ENCODE data around the gene CLSTN3.
"Not testable (repeated sequence)": the region's sequence is repeated elsewhere in the genome, so short reads cannot be mapped to it uniquely, and the experiment has no call there.

CLSTN3 gene

GRCh38 chr12:7099290-7099996 lies 30.7 kb upstream of the CLSTN3 start:
- peaks cover 41% of the 10 kb centered on the region for H3K36me3 Mint-ChIP-seq
- no peak for ATAC-seq
- H3K27ac Mint-ChIP-seq = no peak overlapping the region
- peaks cover 19% of the 10 kb centered on the region for H3K4me1 Mint-ChIP-seq
- no peak for DNase-seq (ENCODE audit: low spot score in 2 of 2)
- H3K9me3 Mint-ChIP-seq = no peaks in the 10 kb centered on the region
- no peak overlapping the region for H3K4me3 Mint-ChIP-seq

GRCh38 chr12:7100239-7100638 lies 29.9 kb upstream of the CLSTN3 start:
- DNase-seq (ENCODE audit: low spot score in 2 of 2) (no peak), ATAC-seq (no peak)
- H3K4me3 Mint-ChIP-seq = no peak overlapping the region
- peaks cover 43% of the 10 kb centered on the region for H3K36me3 Mint-ChIP-seq
- peak overlapping the region; percentile 40 for H3K27ac Mint-ChIP-seq
- peaks cover 19% of the 10 kb centered on the region for H3K4me1 Mint-ChIP-seq
- no peaks in the 10 kb centered on the region for H3K9me3 Mint-ChIP-seq

GRCh38 chr12:7101047-7101693 lies 29.0 kb upstream of the CLSTN3 start:
- Mint-ChIP-seq H3K9me3 (peaks cover 5% of the 10 kb centered on the region), H3K4me3 (no peak overlapping the region), H3K36me3 (peaks cover 43% of the 10 kb centered on the region), H3K4me1 (peaks cover 28% of the 10 kb centered on the region), H3K27ac (peak overlapping the region; percentile 40)
- ATAC-seq (no peak), DNase-seq (ENCODE audit: low spot score in 2 of 2) (no peak)

- H3K9me3 Mint-ChIP-seq = peaks cover 8% of the 10 kb centered on the region
- H3K4me1 Mint-ChIP-seq = peaks cover 33% of the 10 kb centered on the region
- DNase-seq (ENCODE audit: low spot score in 2 of 2) = no peak
- H3K36me3 Mint-ChIP-seq = peaks cover 46% of the 10 kb centered on the region
- peak overlapping the region; percentile 40 for H3K27ac Mint-ChIP-seq
- H3K4me3 Mint-ChIP-seq = no peak overlapping the region
- no peak for ATAC-seq
Measured at GRCh38 chr12:7101694-7102131, 28.5 kb upstream of the CLSTN3 start.

- peaks cover 47% of the 10 kb centered on the region for H3K36me3 Mint-ChIP-seq
- ATAC-seq = no peak
- peaks cover 36% of the 10 kb centered on the region for H3K4me1 Mint-ChIP-seq
- H3K27ac Mint-ChIP-seq = peak overlapping the region; percentile 76
- no peak for DNase-seq (ENCODE audit: low spot score in 2 of 2)
- H3K9me3 Mint-ChIP-seq = peaks cover 8% of the 10 kb centered on the region
- H3K4me3 Mint-ChIP-seq = no peak overlapping the region
Measured at GRCh38 chr12:7102582-7102981, 27.6 kb upstream of the CLSTN3 start.

- H3K4me1 Mint-ChIP-seq = peaks cover 43% of the 10 kb centered on the region
- no peak for DNase-seq (ENCODE audit: low spot score in 2 of 2)
- peak overlapping the region; percentile 76 for H3K27ac Mint-ChIP-seq
- no peak overlapping the region for H3K4me3 Mint-ChIP-seq
- peaks cover 8% of the 10 kb centered on the region for H3K9me3 Mint-ChIP-seq
- H3K36me3 Mint-ChIP-seq = peaks cover 43% of the 10 kb centered on the region
- ATAC-seq = no peak
Measured at GRCh38 chr12:7103837-7104584, 26.2 kb upstream of the CLSTN3 start.

- H3K4me1 Mint-ChIP-seq = peaks cover 60% of the 10 kb centered on the region
- DNase-seq (ENCODE audit: low spot score in 2 of 2) (no peak), ATAC-seq (no peak)
- no peak overlapping the region for H3K27ac Mint-ChIP-seq
- H3K4me3 Mint-ChIP-seq = no peak overlapping the region
- H3K36me3 Mint-ChIP-seq = peaks cover 35% of the 10 kb centered on the region
- peaks cover 8% of the 10 kb centered on the region for H3K9me3 Mint-ChIP-seq
Measured at GRCh38 chr12:7106082-7106481, 24.1 kb upstream of the CLSTN3 start.

- Mint-ChIP-seq H3K36me3 (peaks cover 28% of the 10 kb centered on the region), H3K4me1 (peaks cover 60% of the 10 kb centered on the region)
Measured at GRCh38 chr12:7107181-7107580, 23.0 kb upstream of the CLSTN3 start.

GRCh38 chr12:7107636-7108002 lies 22.6 kb upstream of the CLSTN3 start:
- peaks cover 8% of the 10 kb centered on the region for H3K9me3 Mint-ChIP-seq
- H3K4me1 Mint-ChIP-seq = peaks cover 56% of the 10 kb centered on the region
- peak overlapping the region; percentile 97 for H3K27ac Mint-ChIP-seq
- peak overlapping the region; percentile 98 for H3K4me3 Mint-ChIP-seq
- H3K36me3 Mint-ChIP-seq = peaks cover 28% of the 10 kb centered on the region
- ATAC-seq (no peak), DNase-seq (ENCODE audit: low spot score in 2 of 2) (no peak)

More at GRCh38 chr12:7107181-7107580, 23.0 kb upstream of the CLSTN3 start:
- not testable (repeated sequence) for DNase-seq (ENCODE audit: low spot score in 2 of 2); H3K9me3 Mint-ChIP-seq; H3K27ac Mint-ChIP-seq; ATAC-seq
- H3K4me3 Mint-ChIP-seq = peak overlapping the region; percentile 98

GRCh38 chr12:7108003-7108795 lies 22.0 kb upstream of the CLSTN3 start:
- Mint-ChIP-seq H3K36me3 (peaks cover 28% of the 10 kb centered on the region), H3K27ac (peak overlapping the region; percentile 97), H3K4me3 (peak overlapping the region; percentile 98), H3K9me3 (peaks cover 8% of the 10 kb centered on the region), H3K4me1 (peaks cover 51% of the 10 kb centered on the region)
- peak; percentile 97 for ATAC-seq
- peak; percentile 61 to 89 for DNase-seq (ENCODE audit: low spot score in 2 of 2)

- Mint-ChIP-seq H3K27ac (peak within 1 kb of the TSS; percentile 97), H3K4me1 (peaks cover 50% of the 10 kb centered on the region), H3K9me3 (peaks cover 8% of the 10 kb centered on the region), H3K4me3 (peak within 1 kb of the TSS; percentile 98), H3K36me3 (peaks cover 36% of the 10 kb centered on the region)
- ATAC-seq (peak; percentile 48), DNase-seq (ENCODE audit: low spot score in 2 of 2) (peak; percentile 90 to 94)
Measured at GRCh38 chr12:7108796-7109571, 21.2 kb upstream of the CLSTN3 start, which contains the start of gene C1RL. Gene C1RL, minus strand, starts transcription at chr12:7109214. Its CDS starts 34 bp downstream, at chr12:7109180.

- peaks cover 40% of the 10 kb centered on the region for H3K36me3 Mint-ChIP-seq
- H3K4me1 Mint-ChIP-seq = peaks cover 51% of the 10 kb centered on the region
Measured at GRCh38 chr12:7109572-7109920, 20.6 kb upstream of the CLSTN3 start.

GRCh38 chr12:7110661-7111060 lies 19.5 kb upstream of the CLSTN3 start:
- ATAC-seq (no peak), DNase-seq (ENCODE audit: low spot score in 2 of 2) (no peak)
- H3K4me1 Mint-ChIP-seq = peaks cover 48% of the 10 kb centered on the region
- H3K9me3 Mint-ChIP-seq = peaks cover 6% of the 10 kb centered on the region
- H3K27ac Mint-ChIP-seq = no peak overlapping the region
- peaks cover 42% of the 10 kb centered on the region for H3K36me3 Mint-ChIP-seq
- no peak overlapping the region for H3K4me3 Mint-ChIP-seq

More at GRCh38 chr12:7109572-7109920, 20.6 kb upstream of the CLSTN3 start:
- ATAC-seq (no peak), DNase-seq (ENCODE audit: low spot score in 2 of 2) (no peak)
- Mint-ChIP-seq H3K4me3 (peak overlapping the region; percentile 98), H3K9me3 (peaks cover 8% of the 10 kb centered on the region), H3K27ac (peak overlapping the region; percentile 97)

GRCh38 chr12:7112041-7112440 lies 18.1 kb upstream of the CLSTN3 start:
- Mint-ChIP-seq H3K36me3 (peaks cover 44% of the 10 kb centered on the region), H3K4me1 (peaks cover 36% of the 10 kb centered on the region), H3K9me3 (no peaks in the 10 kb centered on the region), H3K4me3 (no peak overlapping the region), H3K27ac (no peak overlapping the region)
- DNase-seq (ENCODE audit: low spot score in 2 of 2) (no peak), ATAC-seq (no peak)
